Measurements from ENCODE around the gene YPEL1.
A peak's percentile ranks its signal among the peaks of the same experiment; 100 is the strongest.

The YPEL1 gene

GRCh38 chr22:21698430-21699329, 36.9 kb downstream of the YPEL1 start:
- peak overlapping the region; percentile 76 for H3K27ac Mint-ChIP-seq
- DNase-seq: peak; percentile 63
- peaks cover 48% of the 10 kb centered on the region for H3K36me3 Mint-ChIP-seq (ENCODE audit: low read depth)
- TF ChIP-seq CTCF (IDR thresholded peaks at IDR 0.05): no peak
- no peaks in the 10 kb centered on the region for H3K27me3 Mint-ChIP-seq (ENCODE audit: low read depth, poor library complexity)
- no peak overlapping the region for H3K4me3 Mint-ChIP-seq
- H3K4me1 Mint-ChIP-seq: peaks cover 63% of the 10 kb centered on the region
- no peaks in the 10 kb centered on the region for H3K9me3 Mint-ChIP-seq

- H3K36me3 Mint-ChIP-seq (ENCODE audit: low read depth): peaks cover 54% of the 10 kb centered on the region
- no peaks in the 10 kb centered on the region for H3K9me3 Mint-ChIP-seq
- no peak for DNase-seq
- H3K27me3 Mint-ChIP-seq (ENCODE audit: low read depth, poor library complexity): no peaks in the 10 kb centered on the region
- peaks cover 68% of the 10 kb centered on the region for H3K4me1 Mint-ChIP-seq
- no peak for TF ChIP-seq CTCF (IDR thresholded peaks at IDR 0.05)
- no peak overlapping the region for H3K4me3 Mint-ChIP-seq
- H3K27ac Mint-ChIP-seq: peak overlapping the region; percentile 76
Observed at GRCh38 chr22:21697880-21698279, 37.7 kb downstream of the YPEL1 start.

- peaks cover 68% of the 10 kb centered on the region for H3K4me1 Mint-ChIP-seq
- H3K36me3 Mint-ChIP-seq (ENCODE audit: low read depth): peaks cover 53% of the 10 kb centered on the region
- H3K27me3 Mint-ChIP-seq (ENCODE audit: low read depth, poor library complexity): no peaks in the 10 kb centered on the region
- H3K9me3 Mint-ChIP-seq: no peaks in the 10 kb centered on the region
- H3K27ac Mint-ChIP-seq: no peak overlapping the region
- DNase-seq: no peak
- no peak overlapping the region for H3K4me3 Mint-ChIP-seq
- TF ChIP-seq CTCF (IDR thresholded peaks at IDR 0.05): no peak
Observed at GRCh38 chr22:21697021-21697771, 38.4 kb downstream of the YPEL1 start.

GRCh38 chr22:21696115-21696514, 39.5 kb downstream of the YPEL1 start:
- peaks cover 63% of the 10 kb centered on the region for H3K4me1 Mint-ChIP-seq
- TF ChIP-seq CTCF (IDR thresholded peaks at IDR 0.05): no peak
- no peak for DNase-seq
- H3K27me3 Mint-ChIP-seq (ENCODE audit: low read depth, poor library complexity): no peaks in the 10 kb centered on the region
- H3K27ac Mint-ChIP-seq: peak overlapping the region; percentile 43
- peaks cover 52% of the 10 kb centered on the region for H3K36me3 Mint-ChIP-seq (ENCODE audit: low read depth)
- H3K9me3 Mint-ChIP-seq: no peaks in the 10 kb centered on the region
- no peak overlapping the region for H3K4me3 Mint-ChIP-seq

GRCh38 chr22:21695430-21696085, 40.0 kb downstream of the YPEL1 start:
- peak overlapping the region; percentile 98 for H3K27ac Mint-ChIP-seq
- DNase-seq: no peak
- no peaks in the 10 kb centered on the region for H3K9me3 Mint-ChIP-seq

More at GRCh38 chr22:21695430-21696085, 40.0 kb downstream of the YPEL1 start:
- peaks cover 50% of the 10 kb centered on the region for H3K36me3 Mint-ChIP-seq (ENCODE audit: low read depth)
- H3K27me3 Mint-ChIP-seq (ENCODE audit: low read depth, poor library complexity): no peaks in the 10 kb centered on the region
- H3K4me1 Mint-ChIP-seq: peaks cover 57% of the 10 kb centered on the region
- H3K4me3 Mint-ChIP-seq: no peak overlapping the region
- no peak for TF ChIP-seq CTCF (IDR thresholded peaks at IDR 0.05)
